Measurements from ENCODE around the gene ERI3.

- no peak for TF ChIP-seq TCF7L2 (IDR thresholded peaks at IDR 0.05; ENCODE audit: low read depth, low read length)
- no peak for TF ChIP-seq MXI1 (IDR thresholded peaks at IDR 0.05; ENCODE audit: low read depth, low read length)
- TF ChIP-seq CTCF (IDR thresholded peaks at IDR 0.05 in 2 of 3, conservative IDR thresholded peaks at IDR 0.05 in 1 of 3; ENCODE audit: insufficient read depth in 2 of 3, low read depth in 1 of 3, low read length in 3 of 3), result no peak
- TF ChIP-seq USF2 (CRISPR knock-in tag; IDR thresholded peaks at IDR 0.05), result no peak
- TF ChIP-seq MAFK (IDR thresholded peaks at IDR 0.05; ENCODE audit: low read length), result no peak
- TF ChIP-seq ID3 (CRISPR knock-in tag; IDR thresholded peaks at IDR 0.05), result no peak
- no peak for TF ChIP-seq ID3 (tag; IDR thresholded peaks at IDR 0.05)
- no peak for TF ChIP-seq SMARCE1 (IDR thresholded peaks at IDR 0.05)
- TF ChIP-seq ZBTB26 (CRISPR knock-in tag; IDR thresholded peaks at IDR 0.05), result no peak
- TF ChIP-seq NCOA6 (IDR thresholded peaks at IDR 0.05), result no peak
- no peak for TF ChIP-seq ZSCAN29 (IDR thresholded peaks at IDR 0.05)
- no peak for TF ChIP-seq NR2C2 (CRISPR knock-in tag; IDR thresholded peaks at IDR 0.05)
- no peak for TF ChIP-seq NR2C2 (tag; IDR thresholded peaks at IDR 0.05)
- no peak for TF ChIP-seq MAX (CRISPR knock-in tag; IDR thresholded peaks at IDR 0.05)
- no peak for TF ChIP-seq RAD21 (CRISPR knock-in tag; conservative IDR thresholded peaks at IDR 0.05 in 1 of 2, IDR thresholded peaks at IDR 0.05 in 1 of 2)
- no peak for TF ChIP-seq RBM22 (IDR thresholded peaks at IDR 0.05; ENCODE audit: low read depth, low read length, poor library complexity, severe bottlenecking)
Observed at GRCh38 chr1:44353604-44354003, 1.5 kb downstream of the ERI3 start.
